ENCODE measurements around the gene C6orf136. TPM values are rescaled to one million over a fixed set of nuclear protein-coding genes. Genes with fewer than 3 reads are reported as not detected.
A peak's percentile ranks its signal among the peaks of the same experiment; 100 is the strongest.

Gene C6orf136
- total RNA-seq, 1 experiment from 2014 or later, result 34.8 TPM

DNA sequence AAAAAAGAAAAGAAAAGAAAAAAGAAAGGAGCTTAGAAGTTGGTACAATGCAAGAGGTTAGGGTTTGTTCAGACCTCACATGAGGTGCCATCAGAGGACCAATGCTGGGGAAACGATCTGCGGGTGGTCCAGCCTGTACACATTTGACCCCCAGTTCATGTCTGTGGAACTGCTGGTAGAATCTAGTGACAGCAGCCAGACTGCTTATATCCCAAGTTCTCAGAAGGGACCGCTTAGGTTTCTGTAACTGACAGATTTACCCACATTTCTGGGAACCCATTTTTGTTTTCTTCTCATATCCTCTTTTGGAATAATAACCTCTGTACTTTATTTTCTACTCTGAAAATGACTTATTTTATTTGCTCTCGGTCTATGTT, 34.8 kb downstream of the C6orf136 start:
- CTCF ChIA-PET, result interaction anchor here (0.9 to 3.9 kb wide), 6 partner anchors 9 to 406 kb away, joined by 3 to 45 read pairs (median 4); partner anchors contain the start of genes DHX16, MDC1 and TUBB
- intact Hi-C loops (cut with micrococcal nuclease), result no loop called here
- peak overlapping the region; percentile 66; the same call in 1 of the 2 replicates for H3K9ac ChIP-seq (ENCODE audit: low read length)
- peaks cover 37 to 57% of the 10 kb centered on the region in 2 experiments for H3K4me1 ChIP-seq (ENCODE audit: control insufficient read depth in 1 of 2, insufficient read depth in 2 of 2, low read length in 2 of 2)
- peak overlapping the region; percentile 85 for H3K27ac ChIP-seq (ENCODE audit: low read depth, low read length)
- peaks cover 3 to 14% of the 10 kb centered on the region in 2 experiments; a peak in 3 of 4 replicates for H3K36me3 ChIP-seq (ENCODE audit: control insufficient read depth in 1 of 2, insufficient read depth in 2 of 2, low read length in 2 of 2)
- no peak for TF ChIP-seq CEBPB (IDR thresholded peaks at IDR 0.05; ENCODE audit: low read depth)
- no peak for TF ChIP-seq POLR2AphosphoS5 (IDR thresholded peaks at IDR 0.05; ENCODE audit: low read depth, low read length)
- TF ChIP-seq ELF1 (IDR thresholded peaks at IDR 0.05; ENCODE audit: borderline replicate concordance, low read depth), result no peak
- TF ChIP-seq, protein P1, sequence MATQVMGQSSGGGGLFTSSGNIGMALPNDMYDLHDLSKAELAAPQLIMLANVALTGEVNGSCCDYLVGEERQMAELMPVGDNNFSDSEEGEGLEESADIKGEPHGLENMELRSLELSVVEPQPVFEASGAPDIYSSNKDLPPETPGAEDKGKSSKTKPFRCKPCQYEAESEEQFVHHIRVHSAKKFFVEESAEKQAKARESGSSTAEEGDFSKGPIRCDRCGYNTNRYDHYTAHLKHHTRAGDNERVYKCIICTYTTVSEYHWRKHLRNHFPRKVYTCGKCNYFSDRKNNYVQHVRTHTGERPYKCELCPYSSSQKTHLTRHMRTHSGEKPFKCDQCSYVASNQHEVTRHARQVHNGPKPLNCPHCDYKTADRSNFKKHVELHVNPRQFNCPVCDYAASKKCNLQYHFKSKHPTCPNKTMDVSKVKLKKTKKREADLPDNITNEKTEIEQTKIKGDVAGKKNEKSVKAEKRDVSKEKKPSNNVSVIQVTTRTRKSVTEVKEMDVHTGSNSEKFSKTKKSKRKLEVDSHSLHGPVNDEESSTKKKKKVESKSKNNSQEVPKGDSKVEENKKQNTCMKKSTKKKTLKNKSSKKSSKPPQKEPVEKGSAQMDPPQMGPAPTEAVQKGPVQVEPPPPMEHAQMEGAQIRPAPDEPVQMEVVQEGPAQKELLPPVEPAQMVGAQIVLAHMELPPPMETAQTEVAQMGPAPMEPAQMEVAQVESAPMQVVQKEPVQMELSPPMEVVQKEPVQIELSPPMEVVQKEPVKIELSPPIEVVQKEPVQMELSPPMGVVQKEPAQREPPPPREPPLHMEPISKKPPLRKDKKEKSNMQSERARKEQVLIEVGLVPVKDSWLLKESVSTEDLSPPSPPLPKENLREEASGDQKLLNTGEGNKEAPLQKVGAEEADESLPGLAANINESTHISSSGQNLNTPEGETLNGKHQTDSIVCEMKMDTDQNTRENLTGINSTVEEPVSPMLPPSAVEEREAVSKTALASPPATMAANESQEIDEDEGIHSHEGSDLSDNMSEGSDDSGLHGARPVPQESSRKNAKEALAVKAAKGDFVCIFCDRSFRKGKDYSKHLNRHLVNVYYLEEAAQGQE (IDR thresholded peaks at IDR 0.05; ENCODE audit: low read depth), result no peak
- TF ChIP-seq, protein P2, sequence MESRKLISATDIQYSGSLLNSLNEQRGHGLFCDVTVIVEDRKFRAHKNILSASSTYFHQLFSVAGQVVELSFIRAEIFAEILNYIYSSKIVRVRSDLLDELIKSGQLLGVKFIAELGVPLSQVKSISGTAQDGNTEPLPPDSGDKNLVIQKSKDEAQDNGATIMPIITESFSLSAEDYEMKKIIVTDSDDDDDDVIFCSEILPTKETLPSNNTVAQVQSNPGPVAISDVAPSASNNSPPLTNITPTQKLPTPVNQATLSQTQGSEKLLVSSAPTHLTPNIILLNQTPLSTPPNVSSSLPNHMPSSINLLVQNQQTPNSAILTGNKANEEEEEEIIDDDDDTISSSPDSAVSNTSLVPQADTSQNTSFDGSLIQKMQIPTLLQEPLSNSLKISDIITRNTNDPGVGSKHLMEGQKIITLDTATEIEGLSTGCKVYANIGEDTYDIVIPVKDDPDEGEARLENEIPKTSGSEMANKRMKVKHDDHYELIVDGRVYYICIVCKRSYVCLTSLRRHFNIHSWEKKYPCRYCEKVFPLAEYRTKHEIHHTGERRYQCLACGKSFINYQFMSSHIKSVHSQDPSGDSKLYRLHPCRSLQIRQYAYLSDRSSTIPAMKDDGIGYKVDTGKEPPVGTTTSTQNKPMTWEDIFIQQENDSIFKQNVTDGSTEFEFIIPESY (IDR thresholded peaks at IDR 0.05; ENCODE audit: extremely low read depth, insufficient replicate concordance, low read length), result no peak
- no peak for TF ChIP-seq RAD21 (IDR thresholded peaks at IDR 0.05; ENCODE audit: low read depth)
- TF ChIP-seq FOSL1 (IDR thresholded peaks at IDR 0.05; ENCODE audit: low read depth), result no peak
- no peak for TF ChIP-seq JUND (IDR thresholded peaks at IDR 0.05)
- no peak for TF ChIP-seq POLR2A (IDR thresholded peaks at IDR 0.05; ENCODE audit: borderline replicate concordance, extremely low read depth, insufficient read depth, insufficient read length)
- TF ChIP-seq, protein P3, sequence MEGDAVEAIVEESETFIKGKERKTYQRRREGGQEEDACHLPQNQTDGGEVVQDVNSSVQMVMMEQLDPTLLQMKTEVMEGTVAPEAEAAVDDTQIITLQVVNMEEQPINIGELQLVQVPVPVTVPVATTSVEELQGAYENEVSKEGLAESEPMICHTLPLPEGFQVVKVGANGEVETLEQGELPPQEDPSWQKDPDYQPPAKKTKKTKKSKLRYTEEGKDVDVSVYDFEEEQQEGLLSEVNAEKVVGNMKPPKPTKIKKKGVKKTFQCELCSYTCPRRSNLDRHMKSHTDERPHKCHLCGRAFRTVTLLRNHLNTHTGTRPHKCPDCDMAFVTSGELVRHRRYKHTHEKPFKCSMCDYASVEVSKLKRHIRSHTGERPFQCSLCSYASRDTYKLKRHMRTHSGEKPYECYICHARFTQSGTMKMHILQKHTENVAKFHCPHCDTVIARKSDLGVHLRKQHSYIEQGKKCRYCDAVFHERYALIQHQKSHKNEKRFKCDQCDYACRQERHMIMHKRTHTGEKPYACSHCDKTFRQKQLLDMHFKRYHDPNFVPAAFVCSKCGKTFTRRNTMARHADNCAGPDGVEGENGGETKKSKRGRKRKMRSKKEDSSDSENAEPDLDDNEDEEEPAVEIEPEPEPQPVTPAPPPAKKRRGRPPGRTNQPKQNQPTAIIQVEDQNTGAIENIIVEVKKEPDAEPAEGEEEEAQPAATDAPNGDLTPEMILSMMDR (IDR thresholded peaks at IDR 0.05 in 2 of 3, conservative IDR thresholded peaks at IDR 0.05 in 1 of 3; ENCODE audit: borderline replicate concordance in 1 of 3, insufficient read depth in 1 of 3, low read depth in 2 of 3, low read length in 2 of 3), result no peak
- no peak for TF ChIP-seq CBX3 (IDR thresholded peaks at IDR 0.05; ENCODE audit: low read depth)
- no peak for TF ChIP-seq EZH2phosphoT487 (IDR thresholded peaks at IDR 0.05; ENCODE audit: borderline replicate concordance)
- no peak for TF ChIP-seq EZH2 (IDR thresholded peaks at IDR 0.05)
- TF ChIP-seq, protein P4, sequence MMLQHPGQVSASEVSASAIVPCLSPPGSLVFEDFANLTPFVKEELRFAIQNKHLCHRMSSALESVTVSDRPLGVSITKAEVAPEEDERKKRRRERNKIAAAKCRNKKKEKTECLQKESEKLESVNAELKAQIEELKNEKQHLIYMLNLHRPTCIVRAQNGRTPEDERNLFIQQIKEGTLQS (IDR thresholded peaks at IDR 0.05), result no peak
- H3K9me2 ChIP-seq (ENCODE audit: insufficient read depth), result no peaks in the 10 kb centered on the region
- peak overlapping the region; percentile 98 for H3K4me2 ChIP-seq (ENCODE audit: low read length)
- POLR2A ChIA-PET, result interaction anchor here (0.7 to 1.7 kb wide), 6 partner anchors 9 to 64 kb away, joined by 3 to 6 read pairs (median 4); partner anchors contain the start of genes DHX16, MDC1, MRPS18B and NRM
- peaks cover 58% of the 10 kb centered on the region for H3K79me2 ChIP-seq (ENCODE audit: insufficient read depth, low read length)
- no peak overlapping the region; a peak in 1 of 4 replicates for H3K4me3 ChIP-seq (replicated peaks in 1 of 2; ENCODE audit: low read depth in 1 of 2, low read length in 2 of 2)
- H2AFZ ChIP-seq (ENCODE audit: low read depth, low read length, poor library complexity, severe bottlenecking), result no peak overlapping the region
- DNase-seq (ENCODE audit: low read depth, low spot score), result no peak
- RAD21 ChIA-PET (ENCODE audit: low non-redundant PET in 1 of 2, low total read pairs in 2 of 2, uncharacterized antibody in 2 of 2, unreplicated experiment in 2 of 2), result interaction anchor here (0.6 to 1.2 kb wide), 2 partner anchors 36 to 69 kb away, joined by 3 to 4 read pairs; no protein-coding TSS in a partner anchor
- H3K9me3 ChIP-seq (ENCODE audit: control insufficient read depth in 1 of 2, insufficient read depth in 1 of 2, low read depth in 1 of 2, low read length in 2 of 2), result no peaks in the 10 kb centered on the region
- H3K27me3 ChIP-seq (ENCODE audit: insufficient read depth, low read length), result no peaks in the 10 kb centered on the region
- H4K20me1 ChIP-seq (ENCODE audit: insufficient read depth), result no peaks in the 10 kb centered on the region
- no TSS peak for BruUV-seq (replicated peaks)
- ATAC-seq, result no peak
